Caco-2 (cell line): ENCODE measurements around the gene CAPG. TPM values are rescaled to one million over a fixed set of nuclear protein-coding genes. Genes with fewer than 3 reads are reported as not detected.

ENCODE experiments used
- BruUV-seq: library from RNA; stranded (reverse); fragments of 400-500 nt; replicated peaks from 2 replicates; lab custom pipeline; 2021; lab: Mats Ljungman, UMichigan
- CTCF ChIA-PET: fragments of 300-600 bp; sonication (Branson Sonifier 250); formaldehyde crosslinking; loops from one replicate; lab custom pipeline; 2022; ENCODE audit warnings: antibody characterized with exemption; lab: Charles Lee
- POLR2A ChIA-PET: fragments of 300-600 bp; sonication (Branson Sonifier 250); formaldehyde crosslinking; loops from one replicate; lab custom pipeline; 2022; ENCODE audit warnings: antibody characterized with exemption; lab: Charles Lee
- DNase-seq, 2 experiments: peaks; one replicate each; pipeline versions ENCODE4 v3.0.0 to v3.0.0-alpha.2; 2020 to 2022
- H3K27me3 ChIP-seq: replicated peaks from 2 replicates; pipeline ENCODE4 v1.6.0; 2011; ENCODE audit warnings: low read length; ENCODE audit not compliant: control insufficient read depth, insufficient read depth
- H3K36me3 ChIP-seq: 2 replicates; pipeline ENCODE4 v1.5.1; 2011; ENCODE audit warnings: low read length; ENCODE audit not compliant: control insufficient read depth, insufficient read depth
- H3K4me1 ChIP-seq: fragments of 250-450 bp; sonication (Bioruptor Pico); 2 replicates; pipeline ENCODE4 v1.5.1; 2020; ENCODE audit warnings: mild to moderate bottlenecking
- H3K4me3 ChIP-seq: 2 replicates; pipeline ENCODE4 v1.5.1; 2011; ENCODE audit warnings: low read depth, mild to moderate bottlenecking, control low read depth, low read length
- H3K9me3 ChIP-seq: fragments of 250-450 bp; sonication (Bioruptor Pico); 2 replicates; pipeline ENCODE4 v1.5.1; 2020; ENCODE audit warnings: mild to moderate bottlenecking, moderate library complexity
- H3K27ac Mint-ChIP-seq: one replicate; pipeline ENCODE4 v1.8.0; 2022; ENCODE audit warnings: mixed read lengths; ENCODE audit not compliant: unreplicated experiment
- H3K27me3 Mint-ChIP-seq: one replicate; pipeline ENCODE4 v1.8.0; 2022; ENCODE audit warnings: mixed read lengths; ENCODE audit not compliant: insufficient read depth, unreplicated experiment
- H3K36me3 Mint-ChIP-seq: one replicate; pipeline ENCODE4 v1.8.0; 2022; ENCODE audit warnings: mild to moderate bottlenecking, mixed read lengths; ENCODE audit not compliant: insufficient read depth, unreplicated experiment
- H3K4me1 Mint-ChIP-seq: one replicate; pipeline ENCODE4 v1.8.0; 2022; ENCODE audit warnings: low read depth, mixed read lengths; ENCODE audit not compliant: unreplicated experiment
- H3K4me3 Mint-ChIP-seq: one replicate; pipeline ENCODE4 v1.8.0; 2022; ENCODE audit warnings: mild to moderate bottlenecking, moderate library complexity, mixed read lengths; ENCODE audit not compliant: unreplicated experiment
- H3K9me3 Mint-ChIP-seq: one replicate; pipeline ENCODE4 v1.8.0; 2022; ENCODE audit warnings: mixed read lengths; ENCODE audit not compliant: unreplicated experiment
- CTCF ChIP-seq, 2 experiments: fragments of 200-600 bp in 1 of 2; IDR thresholded peaks; 1 replicate in 1 of 2; 2 replicates in 1 of 2; pipeline versions ENCODE4 v1.5.1 to v1.8.0; 2011 to 2022; ENCODE audit warnings: antibody characterized with exemption in 1 of 2, control low read depth in 1 of 2, inconsistent platforms in 1 of 2, low read depth in 1 of 2, low read length in 1 of 2, mild to moderate bottlenecking in 1 of 2, moderate library complexity in 1 of 2; ENCODE audit not compliant: insufficient read depth in 1 of 2, severe bottlenecking in 1 of 2, unreplicated experiment in 1 of 2
- intact Hi-C: fragments of 100-400 bp; cut with micrococcal nuclease; formaldehyde crosslinking; loops from one replicate; pipeline ENCODE4 v1.10.0; 2022; ENCODE audit not compliant: unreplicated experiment
- total RNA-seq: library from RNA; stranded (reverse); gene quantifications from 2 replicates; pipeline ENCODE4 v1.2.3, GENCODE V29; 2022

Gene CAPG
- total RNA-seq, 1 experiment from 2014 or later: 10.0 TPM

GRCh38 chr2:85400541-85401463, 9.4 kb downstream of the CAPG start:
- DNase-seq: no peak
- intact Hi-C loops: no loop called here
- Mint-ChIP-seq H3K4me3 (no peak overlapping the region), H3K27me3 (no peaks in the 10 kb centered on the region), H3K27ac (no peak overlapping the region), H3K4me1 (peaks cover 7% of the 10 kb centered on the region), H3K36me3 (no peaks in the 10 kb centered on the region), H3K9me3 (peaks cover 21% of the 10 kb centered on the region)
- Histone ChIP-seq H3K4me3 (no peak overlapping the region), H3K9me3 (peaks cover 13% of the 10 kb centered on the region), H3K36me3 (no peaks in the 10 kb centered on the region), H3K27me3 (no peaks in the 10 kb centered on the region), H3K4me1 (peaks cover 8% of the 10 kb centered on the region; the same call in 1 of the 2 replicates)
- POLR2A ChIA-PET: no interaction called here
- no peak for TF ChIP-seq CTCF (IDR thresholded peaks at IDR 0.05; ENCODE audit: insufficient read depth in 1 of 2, low read depth in 1 of 2, low read length in 1 of 2, severe bottlenecking in 1 of 2, unreplicated experiment in 1 of 2)
- no TSS peak for BruUV-seq
- CTCF ChIA-PET: interaction anchor here (1.1 kb wide), 1 partner anchor 333 kb away, joined by 3 read pairs; no protein-coding TSS in a partner anchor

DNA sequence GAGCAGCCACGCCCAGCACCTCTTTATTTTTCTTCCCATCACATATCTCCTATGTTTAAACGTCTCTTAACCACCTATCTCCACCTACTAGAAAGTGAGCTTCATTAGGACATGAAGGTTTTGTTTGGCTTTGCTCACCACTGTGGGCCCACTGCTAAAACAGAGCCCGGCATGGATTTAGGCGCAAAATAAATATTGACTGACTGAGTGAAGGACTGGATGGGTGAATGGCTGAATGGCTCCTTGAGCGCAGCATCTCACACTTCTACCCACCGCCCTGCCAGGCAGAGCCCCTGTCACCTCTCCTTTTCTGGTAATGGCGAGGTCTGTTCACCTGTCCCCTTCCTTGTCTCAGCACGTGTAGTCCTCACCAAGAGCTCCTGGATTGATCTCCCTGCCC, 10.1 kb downstream of the CAPG start:
- Histone ChIP-seq H3K27me3 (no peaks in the 10 kb centered on the region), H3K36me3 (no peaks in the 10 kb centered on the region), H3K4me3 (no peak overlapping the region), H3K4me1 (peaks cover 8% of the 10 kb centered on the region; the same call in 1 of the 2 replicates), H3K9me3 (peaks cover 13% of the 10 kb centered on the region)
- no peak for TF ChIP-seq CTCF (IDR thresholded peaks at IDR 0.05; ENCODE audit: insufficient read depth in 1 of 2, low read depth in 1 of 2, low read length in 1 of 2, severe bottlenecking in 1 of 2, unreplicated experiment in 1 of 2)
- no peaks in the 10 kb centered on the region for H3K36me3 Mint-ChIP-seq
- no peak overlapping the region for H3K27ac Mint-ChIP-seq
- no peak overlapping the region for H3K4me3 Mint-ChIP-seq
- no peak for DNase-seq
- no peaks in the 10 kb centered on the region for H3K27me3 Mint-ChIP-seq
- intact Hi-C loops: no loop called here
- H3K4me1 Mint-ChIP-seq: peaks cover 7% of the 10 kb centered on the region
- no TSS peak for BruUV-seq
- CTCF ChIA-PET: interaction anchor here (1.1 kb wide), 1 partner anchor 333 kb away, joined by 3 read pairs; no protein-coding TSS in a partner anchor
- POLR2A ChIA-PET: interaction anchor here (0.6 kb wide), 1 partner anchor 152 kb away, joined by 9 read pairs; no protein-coding TSS in a partner anchor
- peaks cover 21% of the 10 kb centered on the region for H3K9me3 Mint-ChIP-seq

DNA sequence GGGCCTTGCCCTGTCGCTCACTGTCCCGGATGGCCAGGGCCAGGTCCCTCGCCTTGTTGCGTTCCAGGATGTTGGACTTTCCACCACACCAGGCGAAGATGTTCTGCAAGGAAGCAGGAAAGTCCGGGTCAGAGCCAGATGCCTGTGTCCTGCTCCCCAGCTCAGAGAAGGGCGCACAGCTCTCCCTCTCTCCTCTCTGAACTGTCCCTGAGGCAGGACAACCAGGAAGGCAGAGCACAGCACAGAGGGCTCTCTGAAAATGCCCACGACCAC, 11.0 kb downstream of the CAPG start:
- H3K4me3 ChIP-seq: no peak overlapping the region
- POLR2A ChIA-PET: no interaction called here
- no peak for TF ChIP-seq CTCF (IDR thresholded peaks at IDR 0.05; ENCODE audit: insufficient read depth in 1 of 2, low read depth in 1 of 2, low read length in 1 of 2, severe bottlenecking in 1 of 2, unreplicated experiment in 1 of 2)
- H3K36me3 ChIP-seq: no peaks in the 10 kb centered on the region
- no peaks in the 10 kb centered on the region for H3K27me3 ChIP-seq
- BruUV-seq: no TSS peak
- Mint-ChIP-seq H3K27ac (no peak overlapping the region), H3K4me3 (no peak overlapping the region), H3K9me3 (peaks cover 19% of the 10 kb centered on the region), H3K27me3 (no peaks in the 10 kb centered on the region), H3K4me1 (peaks cover 7% of the 10 kb centered on the region), H3K36me3 (no peaks in the 10 kb centered on the region)
- H3K9me3 ChIP-seq: peaks cover 10% of the 10 kb centered on the region
- H3K4me1 ChIP-seq: peaks cover 8% of the 10 kb centered on the region; the same call in 1 of the 2 replicates
- CTCF ChIA-PET: no interaction called here
- DNase-seq: no peak
- intact Hi-C loops: no loop called here
